Ovary (tissue), 9 donors: ENCODE measurements around the gene MROH7. TPM values are rescaled to one million over a fixed set of nuclear protein-coding genes. Genes with fewer than 3 reads are reported as not detected.

Experiments
- DNase-seq, 5 donors: peaks; one replicate each; pipeline ENCODE4 v3.0.0-alpha.2; 2019 to 2020
- H3K27ac ChIP-seq, 2 donors: fragments of 200-600 bp; one replicate each; pipeline versions ENCODE4 v1.5.1 to v1.8.0; 2019 to 2022
- H3K27me3 ChIP-seq: fragments of 200-600 bp; one replicate; pipeline ENCODE4 v1.8.0; 2022
- H3K36me3 ChIP-seq: fragments of 200-600 bp; sonication (generic); one replicate; pipeline ENCODE4 v1.5.1; 2019
- H3K4me1 ChIP-seq: one replicate; pipeline ENCODE4 v1.8.1; 2013; ENCODE audit warnings: mild to moderate bottlenecking, moderate library complexity; ENCODE audit not compliant: insufficient read depth
- H3K4me3 ChIP-seq: fragments of 200-600 bp; sonication (generic); one replicate; pipeline ENCODE4 v1.5.1; 2017
- H3K9me3 ChIP-seq, 2 donors: fragments of 200-600 bp in 1 of 2; sonication (generic) in 1 of 2; one replicate each; pipeline versions ENCODE4 v1.5.1 to v1.8.1; 2013 to 2019; ENCODE audit warnings: mild to moderate bottlenecking in 1 of 2, moderate library complexity in 1 of 2
- CTCF ChIP-seq, 3 donors: fragments of 450-650 bp in 2 of 3; fragments of 200-600 bp in 1 of 3; IDR thresholded peaks; one replicate each; pipeline versions ENCODE4 v1.5.1 to v1.8.0; 2016 to 2022; ENCODE audit warnings: antibody characterized with exemption in 3 of 3, mild to moderate bottlenecking in 1 of 3
- EP300 ChIP-seq: sonication (generic); formaldehyde crosslinking; IDR thresholded peaks from one replicate; pipeline ENCODE4 v1.6.1; 2017; ENCODE audit warnings: antibody characterized with exemption
- POLR2A ChIP-seq: fragments of 450-650 bp; IDR thresholded peaks from one replicate; pipeline ENCODE4 v1.6.1; 2017; ENCODE audit warnings: antibody characterized with exemption, mild to moderate bottlenecking, moderate library complexity
- WGBS, 3 donors: extraction: QIAGEN DNeasy Blood & Tissue Kit in 1 of 3; methylation state at CpG; one replicate each; pipeline versions ENCODE4 v1.1.5 to v1.1.7; 2013 to 2017; 5-methylcytosine and 5-hydroxymethylcytosine counted together
- intact Hi-C, 4 donors: fragments of 100-400 bp; cut with DNase I; formaldehyde crosslinking; loops; one replicate each; pipeline versions ENCODE4 v1.11.0 to v1.15.1; 2022 to 2023
- polyA plus RNA-seq, 2 donors: library from polyadenylated mRNA; stranded (reverse); fragments of 200-250 nt in 1 of 2; fragments of 350-450 nt in 1 of 2; fragmentation: Illumina TruSeq in 1 of 2; extraction: RNeasy Lipid Tissue Mini Kit (QIAGEN cat#74804) in 1 of 2; gene quantifications; one replicate each; pipeline ENCODE4 v1.2.3, GENCODE V29; 2013 to 2014
- total RNA-seq, 7 donors: library from RNA; depleted of rRNA in 2 of 7; stranded (reverse); fragments of >200 nt in 2 of 7; fragmentation: NEBNext Ultra II Directional in 3 of 7; extraction: Animal tissue kit (Norgen Biotek cat#: 25700) in 3 of 7; gene quantifications; one replicate each; pipeline versions ENCODE4 v1.1.0 to v1.2.4, GENCODE V29; 2016 to 2023
- donor health status: DM: no; HTN: no; CAD: no; lungs with moderate emphysema.
- donor health status: DM: no; HTN: no; CAD: no.
- donor health status: Bipolar disorder and iron deficiency.
- donor health status: DM: yes; HTN: yes; CAD: no.
- donor health status: DM: no; HTN: no; CAD: no.
- donor health status: DM: yes; HTN: yes; CAD: no.

The MROH7 gene
- total and polyA plus RNA-seq, 9 donors = 3.1 to 20.9 (median 9.3) TPM

- 74 to 81% (median 79%) methylated on average over 17 of the region's 17 CpGs for WGBS, 3 donors
- TF ChIP-seq CTCF (IDR thresholded peaks at IDR 0.05) (no peak), POLR2A (no peak), EP300 (no peak)
- Histone ChIP-seq H3K27ac (no peak overlapping the region), H3K27me3 (no peaks in the 10 kb centered on the region), H3K4me1 (no peaks in the 10 kb centered on the region), H3K4me3 (no peak overlapping the region), H3K36me3 (no peaks in the 10 kb centered on the region), H3K9me3 (no peaks in the 10 kb centered on the region)
- intact Hi-C loops = no loop called here
- DNase-seq = no peak
Observed at GRCh38 chr1:54678776-54679643, 37.4 kb downstream of the MROH7 start.

DNA sequence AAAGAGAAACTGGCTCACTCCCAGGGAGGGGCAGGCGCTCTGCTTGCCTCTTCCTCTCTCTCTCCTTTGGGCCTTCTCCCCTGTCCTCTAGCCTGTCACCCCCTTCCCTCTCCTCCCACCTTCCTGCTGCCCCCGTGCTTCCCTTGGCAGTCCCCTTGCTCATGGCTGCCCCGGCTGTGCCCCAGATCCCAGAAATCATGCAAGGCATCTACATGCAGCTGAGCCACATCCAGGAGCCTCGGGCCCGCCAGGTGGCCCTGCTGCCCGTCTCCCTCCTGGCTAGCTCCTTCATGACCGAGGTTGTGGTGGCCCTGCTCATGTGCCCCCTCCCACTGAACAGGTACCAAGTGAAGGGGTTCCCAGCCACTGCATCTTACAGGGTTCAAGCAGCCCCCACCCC lies 38.1 kb downstream of the MROH7 start:
- no peak for DNase-seq
- no peaks in the 10 kb centered on the region for H3K36me3 ChIP-seq
- no peaks in the 10 kb centered on the region for H3K27me3 ChIP-seq
- whole genome bisulfite sequencing, 3 donors = 86 to 92% (median 88%) methylated on average over 7 of the region's 7 CpGs
- H3K4me1 ChIP-seq = no peaks in the 10 kb centered on the region
- H3K27ac ChIP-seq = no peak overlapping the region
- TF ChIP-seq CTCF (IDR thresholded peaks at IDR 0.05) (no peak), POLR2A (no peak), EP300 (no peak)
- no peak overlapping the region for H3K4me3 ChIP-seq
- intact Hi-C loops = no loop called here
- no peaks in the 10 kb centered on the region for H3K9me3 ChIP-seq

DNA sequence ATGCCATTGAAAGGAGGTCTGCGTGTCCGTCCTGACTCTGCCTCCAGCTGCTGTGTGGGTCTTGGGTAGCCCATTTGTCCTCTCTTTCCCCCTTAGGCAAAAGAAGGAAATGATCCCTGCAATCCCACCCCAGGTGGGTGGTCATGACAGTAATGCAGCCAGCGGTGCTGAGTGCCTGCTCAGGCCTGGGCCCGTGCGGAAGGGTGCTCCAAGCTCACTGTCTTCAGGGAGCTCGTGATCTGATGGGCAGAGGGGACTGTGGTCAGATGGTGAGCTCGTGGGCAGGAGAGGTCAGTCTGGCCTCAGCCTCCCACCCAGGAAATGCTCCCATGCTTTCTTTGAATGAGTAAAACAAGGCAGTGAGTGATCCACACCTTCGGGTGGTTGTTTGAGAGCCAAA lies 38.8 kb downstream of the MROH7 start:
- TF ChIP-seq EP300 (no peak), POLR2A (no peak), CTCF (IDR thresholded peaks at IDR 0.05) (no peak)
- intact Hi-C loops = no loop called here
- Histone ChIP-seq H3K36me3 (no peaks in the 10 kb centered on the region), H3K27ac (no peak overlapping the region), H3K4me3 (no peak overlapping the region), H3K4me1 (no peaks in the 10 kb centered on the region), H3K27me3 (no peaks in the 10 kb centered on the region), H3K9me3 (no peaks in the 10 kb centered on the region)
- no peak for DNase-seq
- WGBS, 3 donors = 70 to 81% (median 77%) methylated on average over 8 of the region's 8 CpGs

DNA sequence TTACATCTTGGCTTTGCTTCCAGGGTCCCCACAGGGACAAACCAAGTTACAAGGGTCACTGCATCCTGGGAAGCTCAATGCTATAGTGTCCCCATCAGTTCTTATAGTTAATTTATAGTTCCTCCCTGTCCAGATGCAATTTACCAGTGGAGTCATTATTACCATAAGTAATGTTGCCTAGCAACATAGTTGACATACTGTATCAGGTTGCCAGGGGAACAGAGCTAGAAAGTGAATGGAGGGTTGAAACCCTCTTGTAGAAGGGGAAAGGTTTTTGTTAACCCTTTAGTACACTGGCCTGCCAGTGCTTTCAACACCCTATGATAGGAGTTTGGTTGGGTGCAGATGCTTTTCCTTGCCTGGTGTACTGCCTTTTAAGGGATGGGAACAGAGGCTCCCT lies 39.8 kb downstream of the MROH7 start:
- H3K36me3 ChIP-seq = no peaks in the 10 kb centered on the region

More for the DNA sequence above, 39.8 kb downstream of the MROH7 start:
- no peaks in the 10 kb centered on the region for H3K9me3 ChIP-seq
- no peak overlapping the region for H3K4me3 ChIP-seq
- intact Hi-C loops = no loop called here
- H3K27me3 ChIP-seq = no peaks in the 10 kb centered on the region
- TF ChIP-seq POLR2A (no peak), EP300 (no peak), CTCF (IDR thresholded peaks at IDR 0.05) (no peak)
- no peak for DNase-seq
- no peak overlapping the region for H3K27ac ChIP-seq
- H3K4me1 ChIP-seq = no peaks in the 10 kb centered on the region
